ENCODE results near the gene SART3.

DNA sequence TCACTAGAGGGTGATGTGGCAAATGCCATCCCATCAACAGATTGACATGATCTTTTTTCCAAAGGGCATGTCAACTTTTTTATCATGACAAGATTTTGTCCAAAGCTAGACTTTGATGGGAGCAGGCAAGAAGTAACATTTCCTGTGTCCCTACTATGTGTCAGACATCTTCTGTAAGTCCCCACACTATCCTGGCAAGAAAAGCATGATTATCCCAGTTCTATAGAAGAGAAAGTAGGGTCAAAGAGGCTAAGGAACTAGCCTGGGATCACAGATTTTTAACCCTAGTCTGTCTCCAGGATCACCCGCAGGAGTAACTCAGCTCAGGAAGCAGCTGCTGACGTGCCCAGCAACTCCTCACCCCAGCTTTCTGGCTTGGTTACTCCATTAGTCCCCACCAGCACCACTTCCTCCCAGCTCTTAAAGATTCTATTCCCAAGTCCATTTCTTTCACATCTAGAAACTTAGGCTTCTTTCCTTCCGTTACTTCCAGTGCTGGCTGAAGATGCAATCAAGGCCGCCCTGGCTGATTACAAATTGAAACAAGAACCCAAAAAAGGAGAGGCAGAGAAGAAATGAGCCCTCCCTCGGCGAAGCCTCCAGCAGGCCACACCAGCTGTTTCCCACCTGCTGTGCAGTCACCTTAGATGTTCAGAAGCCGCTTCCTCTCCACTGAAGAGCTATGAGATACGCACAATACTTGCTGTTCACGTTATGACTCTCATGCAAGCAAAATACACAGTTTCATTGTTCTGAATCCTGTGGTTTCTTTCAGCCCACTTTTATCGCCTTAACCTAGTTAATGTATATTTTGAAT is 7.6 kb upstream of the SART3 start:
- TF ChIP-seq JUND (IDR thresholded peaks at IDR 0.05) = no peak
- TF ChIP-seq, protein P1, sequence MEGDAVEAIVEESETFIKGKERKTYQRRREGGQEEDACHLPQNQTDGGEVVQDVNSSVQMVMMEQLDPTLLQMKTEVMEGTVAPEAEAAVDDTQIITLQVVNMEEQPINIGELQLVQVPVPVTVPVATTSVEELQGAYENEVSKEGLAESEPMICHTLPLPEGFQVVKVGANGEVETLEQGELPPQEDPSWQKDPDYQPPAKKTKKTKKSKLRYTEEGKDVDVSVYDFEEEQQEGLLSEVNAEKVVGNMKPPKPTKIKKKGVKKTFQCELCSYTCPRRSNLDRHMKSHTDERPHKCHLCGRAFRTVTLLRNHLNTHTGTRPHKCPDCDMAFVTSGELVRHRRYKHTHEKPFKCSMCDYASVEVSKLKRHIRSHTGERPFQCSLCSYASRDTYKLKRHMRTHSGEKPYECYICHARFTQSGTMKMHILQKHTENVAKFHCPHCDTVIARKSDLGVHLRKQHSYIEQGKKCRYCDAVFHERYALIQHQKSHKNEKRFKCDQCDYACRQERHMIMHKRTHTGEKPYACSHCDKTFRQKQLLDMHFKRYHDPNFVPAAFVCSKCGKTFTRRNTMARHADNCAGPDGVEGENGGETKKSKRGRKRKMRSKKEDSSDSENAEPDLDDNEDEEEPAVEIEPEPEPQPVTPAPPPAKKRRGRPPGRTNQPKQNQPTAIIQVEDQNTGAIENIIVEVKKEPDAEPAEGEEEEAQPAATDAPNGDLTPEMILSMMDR (IDR thresholded peaks at IDR 0.05; ENCODE audit: low read depth, low read length, missing input control) = no peak
- TF ChIP-seq SP1 (IDR thresholded peaks at IDR 0.05) = no peak
- TF ChIP-seq, protein P2, sequence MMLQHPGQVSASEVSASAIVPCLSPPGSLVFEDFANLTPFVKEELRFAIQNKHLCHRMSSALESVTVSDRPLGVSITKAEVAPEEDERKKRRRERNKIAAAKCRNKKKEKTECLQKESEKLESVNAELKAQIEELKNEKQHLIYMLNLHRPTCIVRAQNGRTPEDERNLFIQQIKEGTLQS (IDR thresholded peaks at IDR 0.05) = no peak
- TF ChIP-seq, protein P3, sequence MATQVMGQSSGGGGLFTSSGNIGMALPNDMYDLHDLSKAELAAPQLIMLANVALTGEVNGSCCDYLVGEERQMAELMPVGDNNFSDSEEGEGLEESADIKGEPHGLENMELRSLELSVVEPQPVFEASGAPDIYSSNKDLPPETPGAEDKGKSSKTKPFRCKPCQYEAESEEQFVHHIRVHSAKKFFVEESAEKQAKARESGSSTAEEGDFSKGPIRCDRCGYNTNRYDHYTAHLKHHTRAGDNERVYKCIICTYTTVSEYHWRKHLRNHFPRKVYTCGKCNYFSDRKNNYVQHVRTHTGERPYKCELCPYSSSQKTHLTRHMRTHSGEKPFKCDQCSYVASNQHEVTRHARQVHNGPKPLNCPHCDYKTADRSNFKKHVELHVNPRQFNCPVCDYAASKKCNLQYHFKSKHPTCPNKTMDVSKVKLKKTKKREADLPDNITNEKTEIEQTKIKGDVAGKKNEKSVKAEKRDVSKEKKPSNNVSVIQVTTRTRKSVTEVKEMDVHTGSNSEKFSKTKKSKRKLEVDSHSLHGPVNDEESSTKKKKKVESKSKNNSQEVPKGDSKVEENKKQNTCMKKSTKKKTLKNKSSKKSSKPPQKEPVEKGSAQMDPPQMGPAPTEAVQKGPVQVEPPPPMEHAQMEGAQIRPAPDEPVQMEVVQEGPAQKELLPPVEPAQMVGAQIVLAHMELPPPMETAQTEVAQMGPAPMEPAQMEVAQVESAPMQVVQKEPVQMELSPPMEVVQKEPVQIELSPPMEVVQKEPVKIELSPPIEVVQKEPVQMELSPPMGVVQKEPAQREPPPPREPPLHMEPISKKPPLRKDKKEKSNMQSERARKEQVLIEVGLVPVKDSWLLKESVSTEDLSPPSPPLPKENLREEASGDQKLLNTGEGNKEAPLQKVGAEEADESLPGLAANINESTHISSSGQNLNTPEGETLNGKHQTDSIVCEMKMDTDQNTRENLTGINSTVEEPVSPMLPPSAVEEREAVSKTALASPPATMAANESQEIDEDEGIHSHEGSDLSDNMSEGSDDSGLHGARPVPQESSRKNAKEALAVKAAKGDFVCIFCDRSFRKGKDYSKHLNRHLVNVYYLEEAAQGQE (IDR thresholded peaks at IDR 0.05) = no peak
- no peak for TF ChIP-seq FOXA1 (IDR thresholded peaks at IDR 0.05)
- no peak for TF ChIP-seq GABPA (IDR thresholded peaks at IDR 0.05 in 1 of 2, conservative IDR thresholded peaks at IDR 0.05 in 1 of 2)

Measured in liver (tissue), 3 donors.